PFSK-1 (cell line): ENCODE measurements around the gene ARHGAP15.

ENCODE experiments used
- POLR2AphosphoS5 ChIP-seq: IDR thresholded peaks from 2 replicates; pipeline ENCODE4 v1.6.1; 2012; ENCODE audit warnings: low read depth, mild to moderate bottlenecking, control low read depth, low read length, moderate library complexity
- SIN3A ChIP-seq: IDR thresholded peaks from 2 replicates; pipeline ENCODE4 v1.6.1; 2012; ENCODE audit warnings: mild to moderate bottlenecking, low read length, moderate library complexity, borderline replicate concordance; ENCODE audit not compliant: insufficient read depth
- TAF1 ChIP-seq: IDR thresholded peaks from 2 replicates; pipeline ENCODE4 v1.6.1; 2012; ENCODE audit warnings: low read length, control low read depth, borderline replicate concordance; ENCODE audit not compliant: insufficient read depth
- TF ChIP-seq, protein P1 (sequence below), 2 experiments: IDR thresholded peaks; 2 replicates each; pipeline versions ENCODE4 v1.6.1 to v1.8.0; 2011 to 2012; ENCODE audit warnings: low read depth in 2 of 2, low read length in 2 of 2, control low read depth in 1 of 2, inconsistent platforms in 1 of 2, mild to moderate bottlenecking in 1 of 2, moderate library complexity in 1 of 2; ENCODE audit not compliant: insufficient read depth in 1 of 2

DNA sequence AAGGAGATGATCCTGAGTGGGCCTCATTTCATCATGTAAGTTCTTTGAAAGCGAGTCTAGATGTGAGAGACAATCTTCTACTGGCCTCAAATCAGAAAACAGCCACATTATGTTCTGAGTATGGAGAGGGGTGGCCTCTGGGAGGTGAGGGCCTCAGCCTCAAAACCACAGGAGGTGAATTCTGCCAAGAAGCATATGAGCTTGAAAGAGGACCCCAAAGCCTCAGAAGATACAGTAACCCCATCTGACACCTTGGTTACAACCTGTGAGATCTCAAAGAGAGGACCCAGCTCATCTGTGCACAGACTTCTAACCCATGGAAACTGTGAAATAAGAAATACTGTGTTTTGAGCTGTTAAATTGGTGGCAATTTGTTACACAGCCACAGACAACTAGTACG is 200.1 kb downstream of the ARHGAP15 start:
- TF ChIP-seq, protein P1, sequence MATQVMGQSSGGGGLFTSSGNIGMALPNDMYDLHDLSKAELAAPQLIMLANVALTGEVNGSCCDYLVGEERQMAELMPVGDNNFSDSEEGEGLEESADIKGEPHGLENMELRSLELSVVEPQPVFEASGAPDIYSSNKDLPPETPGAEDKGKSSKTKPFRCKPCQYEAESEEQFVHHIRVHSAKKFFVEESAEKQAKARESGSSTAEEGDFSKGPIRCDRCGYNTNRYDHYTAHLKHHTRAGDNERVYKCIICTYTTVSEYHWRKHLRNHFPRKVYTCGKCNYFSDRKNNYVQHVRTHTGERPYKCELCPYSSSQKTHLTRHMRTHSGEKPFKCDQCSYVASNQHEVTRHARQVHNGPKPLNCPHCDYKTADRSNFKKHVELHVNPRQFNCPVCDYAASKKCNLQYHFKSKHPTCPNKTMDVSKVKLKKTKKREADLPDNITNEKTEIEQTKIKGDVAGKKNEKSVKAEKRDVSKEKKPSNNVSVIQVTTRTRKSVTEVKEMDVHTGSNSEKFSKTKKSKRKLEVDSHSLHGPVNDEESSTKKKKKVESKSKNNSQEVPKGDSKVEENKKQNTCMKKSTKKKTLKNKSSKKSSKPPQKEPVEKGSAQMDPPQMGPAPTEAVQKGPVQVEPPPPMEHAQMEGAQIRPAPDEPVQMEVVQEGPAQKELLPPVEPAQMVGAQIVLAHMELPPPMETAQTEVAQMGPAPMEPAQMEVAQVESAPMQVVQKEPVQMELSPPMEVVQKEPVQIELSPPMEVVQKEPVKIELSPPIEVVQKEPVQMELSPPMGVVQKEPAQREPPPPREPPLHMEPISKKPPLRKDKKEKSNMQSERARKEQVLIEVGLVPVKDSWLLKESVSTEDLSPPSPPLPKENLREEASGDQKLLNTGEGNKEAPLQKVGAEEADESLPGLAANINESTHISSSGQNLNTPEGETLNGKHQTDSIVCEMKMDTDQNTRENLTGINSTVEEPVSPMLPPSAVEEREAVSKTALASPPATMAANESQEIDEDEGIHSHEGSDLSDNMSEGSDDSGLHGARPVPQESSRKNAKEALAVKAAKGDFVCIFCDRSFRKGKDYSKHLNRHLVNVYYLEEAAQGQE (IDR thresholded peaks at IDR 0.05; ENCODE audit: insufficient read depth in 1 of 2, low read depth in 2 of 2, low read length in 2 of 2), result no peak
- TF ChIP-seq SIN3A (no peak), TAF1 (no peak), POLR2AphosphoS5 (no peak)
